ENCODE measurements around the gene RBMS1. TPM values are rescaled to one million over a fixed set of nuclear protein-coding genes. Genes with fewer than 3 reads are reported as not detected.

RBMS1 gene
- total RNA-seq, 1 donor from 2014 or later = 148 TPM

DNA sequence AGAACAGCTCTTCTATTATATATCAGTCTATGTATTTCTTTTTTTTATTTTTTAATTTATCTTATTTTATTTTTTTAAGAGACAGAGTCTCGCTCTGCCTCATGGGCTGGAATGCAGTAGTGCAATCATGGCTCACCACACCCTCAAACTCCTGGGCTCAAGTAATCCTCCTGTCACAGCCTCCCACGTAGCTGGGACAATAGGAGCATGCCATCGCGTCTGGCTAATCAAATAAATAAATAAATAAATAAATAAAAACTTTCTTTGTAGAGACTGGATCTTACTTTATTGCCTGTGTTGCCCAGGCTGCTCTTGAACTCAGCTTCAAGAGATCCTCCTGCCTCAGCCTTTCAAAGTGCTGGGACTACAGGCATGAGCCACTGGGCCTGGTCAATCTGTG, 117.0 kb downstream of the RBMS1 start:
- peaks cover 83% of the 10 kb centered on the region for H3K4me1 Mint-ChIP-seq (ENCODE audit: low read depth, unreplicated experiment)
- peak overlapping the region; percentile 47 for H3K4me3 Mint-ChIP-seq (ENCODE audit: unreplicated experiment)

DNA sequence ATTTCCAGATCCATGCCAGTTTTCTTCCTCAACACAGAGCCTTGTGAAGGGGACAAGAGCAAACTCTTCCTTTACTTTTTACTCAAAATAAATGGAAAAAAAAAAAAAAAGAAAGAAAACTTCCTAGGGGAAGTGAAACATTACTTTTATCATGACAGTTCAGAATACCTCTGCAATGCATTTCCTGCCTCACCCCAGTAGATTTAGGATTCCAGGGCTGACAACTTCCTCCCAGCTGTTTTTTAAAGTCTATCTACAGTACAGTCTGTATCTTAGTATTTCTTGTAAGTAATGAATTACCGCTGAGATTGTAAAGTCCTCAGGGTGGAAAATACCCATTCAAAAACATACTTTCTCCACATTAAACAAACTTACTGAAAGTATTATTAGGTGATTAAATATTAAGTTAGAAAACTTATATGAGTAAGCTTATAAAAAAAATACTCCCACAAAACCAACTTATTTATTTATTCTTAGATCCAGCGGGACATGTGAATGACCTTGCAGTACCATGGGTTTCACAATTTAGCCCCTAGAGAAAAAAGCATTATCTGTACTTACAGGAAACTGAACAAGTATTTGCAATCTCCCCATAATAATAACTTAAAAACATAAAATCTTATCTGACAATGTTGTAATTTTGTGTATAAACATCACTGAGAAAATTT, 117.7 kb downstream of the RBMS1 start:
- Mint-ChIP-seq H3K36me3 (ENCODE audit: low read depth, unreplicated experiment) (peaks cover 3% of the 10 kb centered on the region), H3K4me3 (ENCODE audit: unreplicated experiment) (peak overlapping the region; percentile 42), H3K9me3 (ENCODE audit: unreplicated experiment) (no peaks in the 10 kb centered on the region), H3K27ac (ENCODE audit: unreplicated experiment) (peak overlapping the region; percentile 88), H3K27me3 (ENCODE audit: low read depth, unreplicated experiment) (no peaks in the 10 kb centered on the region), H3K4me1 (ENCODE audit: low read depth, unreplicated experiment) (peaks cover 81% of the 10 kb centered on the region)
- Histone ChIP-seq H3K9me3 (ENCODE audit: insufficient read depth, low read depth, low read length) (no peaks in the 10 kb centered on the region), H3K79me2 (ENCODE audit: insufficient read depth, low read length) (peaks cover 99% of the 10 kb centered on the region), H3K4me1 (ENCODE audit: insufficient read depth, low read length) (peaks cover 67% of the 10 kb centered on the region), H3K9ac (ENCODE audit: low read length) (no peak overlapping the region), H3K4me3 (ENCODE audit: insufficient read depth, low read depth, low read length) (peak overlapping the region; percentile 14), H4K20me1 (ENCODE audit: insufficient read depth, low read length) (peaks cover 60% of the 10 kb centered on the region), H2AFZ (ENCODE audit: low read depth, low read length) (no peak overlapping the region), H3K4me2 (ENCODE audit: low read length) (peak overlapping the region; percentile 45), H3K27me3 (ENCODE audit: insufficient read depth, low read length) (no peaks in the 10 kb centered on the region), H3K36me3 (ENCODE audit: insufficient read depth, low read length) (no peaks in the 10 kb centered on the region), H3K27ac (ENCODE audit: low read depth, low read length) (peak overlapping the region; percentile 54)
- TF ChIP-seq, protein P1, sequence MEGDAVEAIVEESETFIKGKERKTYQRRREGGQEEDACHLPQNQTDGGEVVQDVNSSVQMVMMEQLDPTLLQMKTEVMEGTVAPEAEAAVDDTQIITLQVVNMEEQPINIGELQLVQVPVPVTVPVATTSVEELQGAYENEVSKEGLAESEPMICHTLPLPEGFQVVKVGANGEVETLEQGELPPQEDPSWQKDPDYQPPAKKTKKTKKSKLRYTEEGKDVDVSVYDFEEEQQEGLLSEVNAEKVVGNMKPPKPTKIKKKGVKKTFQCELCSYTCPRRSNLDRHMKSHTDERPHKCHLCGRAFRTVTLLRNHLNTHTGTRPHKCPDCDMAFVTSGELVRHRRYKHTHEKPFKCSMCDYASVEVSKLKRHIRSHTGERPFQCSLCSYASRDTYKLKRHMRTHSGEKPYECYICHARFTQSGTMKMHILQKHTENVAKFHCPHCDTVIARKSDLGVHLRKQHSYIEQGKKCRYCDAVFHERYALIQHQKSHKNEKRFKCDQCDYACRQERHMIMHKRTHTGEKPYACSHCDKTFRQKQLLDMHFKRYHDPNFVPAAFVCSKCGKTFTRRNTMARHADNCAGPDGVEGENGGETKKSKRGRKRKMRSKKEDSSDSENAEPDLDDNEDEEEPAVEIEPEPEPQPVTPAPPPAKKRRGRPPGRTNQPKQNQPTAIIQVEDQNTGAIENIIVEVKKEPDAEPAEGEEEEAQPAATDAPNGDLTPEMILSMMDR (IDR thresholded peaks at IDR 0.05; ENCODE audit: insufficient read depth, low read depth, low read length) = no peak
- no peak for TF ChIP-seq EZH2 (IDR thresholded peaks at IDR 0.05; ENCODE audit: insufficient read depth, low read length)
- FAIRE-seq = no peak
- DNase-seq (ENCODE audit: low read depth) = peak; percentile 69

More for the DNA sequence above, 117.0 kb downstream of the RBMS1 start:
- Histone ChIP-seq H3K4me2 (ENCODE audit: low read length) (peak overlapping the region; percentile 38), H3K4me3 (ENCODE audit: insufficient read depth, low read depth, low read length) (no peak overlapping the region), H4K20me1 (ENCODE audit: insufficient read depth, low read length) (peaks cover 59% of the 10 kb centered on the region), H3K36me3 (ENCODE audit: insufficient read depth, low read length) (no peaks in the 10 kb centered on the region), H3K9me3 (ENCODE audit: insufficient read depth, low read depth, low read length) (no peaks in the 10 kb centered on the region), H3K79me2 (ENCODE audit: insufficient read depth, low read length) (peaks cover 99% of the 10 kb centered on the region), H2AFZ (ENCODE audit: low read depth, low read length) (no peak overlapping the region), H3K9ac (ENCODE audit: low read length) (no peak overlapping the region), H3K27me3 (ENCODE audit: insufficient read depth, low read length) (no peaks in the 10 kb centered on the region), H3K27ac (ENCODE audit: low read depth, low read length) (peak overlapping the region; percentile 63), H3K4me1 (ENCODE audit: insufficient read depth, low read length) (peaks cover 67% of the 10 kb centered on the region)
- DNase-seq (ENCODE audit: low read depth) (peak; percentile 61), FAIRE-seq (no peak)
- Mint-ChIP-seq H3K9me3 (ENCODE audit: unreplicated experiment) (no peaks in the 10 kb centered on the region), H3K27ac (ENCODE audit: unreplicated experiment) (peak overlapping the region; percentile 77), H3K36me3 (ENCODE audit: low read depth, unreplicated experiment) (peaks cover 3% of the 10 kb centered on the region), H3K27me3 (ENCODE audit: low read depth, unreplicated experiment) (no peaks in the 10 kb centered on the region)
- TF ChIP-seq EZH2 (IDR thresholded peaks at IDR 0.05; ENCODE audit: insufficient read depth, low read length) = no peak
- TF ChIP-seq, protein P1 (IDR thresholded peaks at IDR 0.05; ENCODE audit: insufficient read depth, low read depth, low read length) = no peak

DNA sequence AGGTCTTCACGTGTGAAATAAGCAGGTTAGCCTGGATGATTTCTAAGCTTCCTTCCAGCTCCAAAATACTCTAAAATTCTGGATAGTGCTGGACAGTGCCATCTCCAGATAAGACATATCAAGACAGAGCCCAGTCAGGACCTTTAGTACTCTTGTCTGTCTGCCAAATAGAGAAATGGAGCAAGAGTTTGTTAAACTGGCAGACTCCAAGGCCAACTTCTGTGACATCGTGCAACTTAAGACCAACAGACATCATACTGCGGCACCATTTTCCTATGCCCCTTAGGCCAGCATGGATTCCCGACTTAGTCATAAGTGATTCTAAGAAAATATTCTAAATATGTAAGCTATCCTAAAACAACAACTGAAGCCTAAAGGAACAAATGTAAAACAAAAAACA, 118.6 kb downstream of the RBMS1 start:
- Histone ChIP-seq H3K27ac (ENCODE audit: low read depth, low read length) (peak overlapping the region; percentile 54), H3K36me3 (ENCODE audit: insufficient read depth, low read length) (no peaks in the 10 kb centered on the region), H3K79me2 (ENCODE audit: insufficient read depth, low read length) (peaks cover 99% of the 10 kb centered on the region), H3K9me3 (ENCODE audit: insufficient read depth, low read depth, low read length) (no peaks in the 10 kb centered on the region), H3K4me3 (ENCODE audit: insufficient read depth, low read depth, low read length) (no peak overlapping the region), H2AFZ (ENCODE audit: low read depth, low read length) (no peak overlapping the region), H3K27me3 (ENCODE audit: insufficient read depth, low read length) (no peaks in the 10 kb centered on the region), H3K4me1 (ENCODE audit: insufficient read depth, low read length) (peaks cover 72% of the 10 kb centered on the region), H3K4me2 (ENCODE audit: low read length) (peak overlapping the region; percentile 45), H3K9ac (ENCODE audit: low read length) (no peak overlapping the region), H4K20me1 (ENCODE audit: insufficient read depth, low read length) (peaks cover 62% of the 10 kb centered on the region)
- peaks cover 80% of the 10 kb centered on the region for H3K4me1 Mint-ChIP-seq (ENCODE audit: low read depth, unreplicated experiment)
- no peaks in the 10 kb centered on the region for H3K27me3 Mint-ChIP-seq (ENCODE audit: low read depth, unreplicated experiment)
- H3K9me3 Mint-ChIP-seq (ENCODE audit: unreplicated experiment) = no peaks in the 10 kb centered on the region
- no peak overlapping the region for H3K4me3 Mint-ChIP-seq (ENCODE audit: unreplicated experiment)
- TF ChIP-seq EZH2 (IDR thresholded peaks at IDR 0.05; ENCODE audit: insufficient read depth, low read length) = no peak
- TF ChIP-seq, protein P1 (IDR thresholded peaks at IDR 0.05; ENCODE audit: insufficient read depth, low read depth, low read length) = no peak
- FAIRE-seq = no peak
- H3K27ac Mint-ChIP-seq (ENCODE audit: unreplicated experiment) = peak overlapping the region; percentile 88
- peak; percentile 74 for DNase-seq (ENCODE audit: low read depth)
- no peaks in the 10 kb centered on the region for H3K36me3 Mint-ChIP-seq (ENCODE audit: low read depth, unreplicated experiment)
